Brain microvascular endothelial cell (primary cell): Measurements from ENCODE around the gene CHST12.

Experiments used
- DNase-seq: peaks from one replicate; pipeline ENCODE4 v3.0.0-alpha.2; 2020
- H3K27ac ChIP-seq: fragments of 250-450 bp; sonication (Bioruptor Pico); 2 replicates; pipeline ENCODE4 v1.5.1; 2020; ENCODE audit warnings: mild to moderate bottlenecking, moderate library complexity
- H3K27me3 ChIP-seq: fragments of 250-450 bp; sonication (Bioruptor Pico); replicated peaks from 2 replicates; pipeline ENCODE4 v1.5.1; 2020; ENCODE audit warnings: mild to moderate bottlenecking
- H3K36me3 ChIP-seq: fragments of 250-450 bp; sonication (Bioruptor Pico); replicated peaks from 2 replicates; pipeline ENCODE4 v1.5.1; 2020; ENCODE audit warnings: mild to moderate bottlenecking
- H3K4me3 ChIP-seq: 2 replicates; pipeline ENCODE4 v1.5.1; 2011; ENCODE audit warnings: low read depth, mild to moderate bottlenecking, control low read depth, low read length, moderate library complexity
- CTCF ChIP-seq: IDR thresholded peaks from 2 replicates; pipeline ENCODE4 v1.5.1; 2011; ENCODE audit warnings: low read depth, mild to moderate bottlenecking, moderate library complexity, low read length, control low read depth, inconsistent platforms; ENCODE audit errors: missing control alignments
- in situ Hi-C: cut with HindIII; loops from 2 replicates; pipeline ENCODE4 v1.10.0; 2017; ENCODE audit warnings: low sequenced_read_pairs, low pct_ligation_motif_present

CHST12 gene

DNA sequence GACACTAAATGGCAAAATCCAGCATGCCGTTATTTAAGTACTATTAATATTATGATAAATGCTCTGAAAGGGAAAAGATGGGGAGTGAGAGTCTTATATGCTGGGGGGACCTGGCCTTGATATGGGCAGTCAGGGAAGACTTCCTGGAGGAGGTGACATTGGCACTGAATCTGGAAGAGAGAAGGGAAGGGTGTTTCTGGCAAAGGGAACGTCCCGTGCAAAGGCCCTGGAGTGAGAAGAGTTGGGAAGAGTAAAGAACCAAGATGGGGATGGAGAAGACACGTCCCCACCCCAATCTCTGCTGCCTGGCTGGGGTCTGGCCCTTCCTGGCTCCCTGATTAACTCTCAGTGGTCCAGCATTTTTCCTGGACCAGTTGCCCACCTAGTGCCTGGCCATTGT lies 77.8 kb downstream of the CHST12 start:
- DNase-seq: no peak
- no peak overlapping the region for H3K4me3 ChIP-seq
- in situ Hi-C loops: no loop called here
- no peak for TF ChIP-seq CTCF
- H3K27ac ChIP-seq: no peak overlapping the region
- peaks cover 12% of the 10 kb centered on the region for H3K27me3 ChIP-seq
- no peaks in the 10 kb centered on the region for H3K36me3 ChIP-seq

DNA sequence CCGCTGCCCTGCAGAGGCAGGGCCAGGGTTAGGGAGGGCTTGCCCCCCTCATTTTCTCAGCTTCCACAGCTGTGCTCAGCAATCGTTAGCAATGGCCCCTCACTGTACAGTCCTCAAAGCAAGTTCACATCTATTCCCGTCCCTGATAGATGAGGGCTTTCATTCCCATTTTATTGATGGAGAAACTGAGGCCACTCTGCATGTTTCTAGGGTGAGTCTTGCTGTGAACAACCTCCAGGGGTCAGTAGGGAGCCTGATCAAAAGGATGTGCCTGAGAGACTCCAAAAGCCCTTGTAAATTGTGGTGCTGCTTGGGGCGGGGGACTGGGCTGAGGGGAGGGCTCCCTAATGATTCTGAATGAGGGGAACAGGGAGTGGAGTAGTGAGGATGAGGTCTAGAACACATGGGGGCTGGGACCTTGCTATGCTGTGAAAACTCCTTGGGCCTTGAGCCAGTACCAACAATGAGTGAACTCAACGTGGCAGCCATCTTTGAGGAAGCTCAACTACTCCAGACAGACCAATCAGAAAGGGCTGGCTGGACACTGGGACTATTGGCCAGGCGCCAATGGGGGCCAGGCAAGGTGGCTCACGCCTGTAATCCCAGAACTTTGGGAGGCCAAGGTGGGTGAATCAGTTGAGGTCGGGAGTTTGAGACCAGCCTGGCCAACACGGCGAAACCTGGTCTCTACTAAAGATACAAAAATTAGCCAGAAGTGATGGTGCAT lies 79.5 kb downstream of the CHST12 start:
- Histone ChIP-seq H3K27ac (no peak overlapping the region), H3K4me3 (no peak overlapping the region), H3K27me3 (peaks cover 12% of the 10 kb centered on the region), H3K36me3 (no peaks in the 10 kb centered on the region)
- no peak for TF ChIP-seq CTCF
- DNase-seq: no peak
- in situ Hi-C loops: no loop called here

- Histone ChIP-seq H3K4me3 (no peak overlapping the region), H3K27ac (no peak overlapping the region), H3K36me3 (no peaks in the 10 kb centered on the region), H3K27me3 (peaks cover 11% of the 10 kb centered on the region)
- no peak for DNase-seq
- no peak for TF ChIP-seq CTCF
- in situ Hi-C loops: no loop called here
Measured at GRCh38 chr7:2483494-2483893, 80.1 kb downstream of the CHST12 start.

DNA sequence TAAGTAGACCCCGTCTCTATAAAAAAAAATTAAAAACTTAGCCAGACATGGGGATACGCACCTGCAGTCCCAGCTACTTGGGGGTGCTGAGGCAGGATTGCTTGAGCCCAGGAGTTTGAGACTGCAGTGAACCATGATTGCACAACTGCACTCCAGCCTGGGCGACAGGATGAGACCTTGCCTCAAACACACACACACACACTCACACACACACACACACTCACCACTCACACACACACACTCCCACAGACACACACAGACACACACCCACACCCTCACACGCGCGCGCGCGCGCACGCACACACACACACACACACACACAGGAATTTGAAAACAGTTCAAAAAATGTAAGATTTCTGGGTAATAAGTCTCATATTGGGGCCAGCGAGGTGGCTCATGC lies 81.5 kb downstream of the CHST12 start:
- no peak for TF ChIP-seq CTCF
- no peak for DNase-seq
- Histone ChIP-seq H3K4me3 (no peak overlapping the region), H3K27ac (no peak overlapping the region), H3K27me3 (peaks cover 4% of the 10 kb centered on the region), H3K36me3 (no peaks in the 10 kb centered on the region)
- in situ Hi-C loops: no loop called here

DNA sequence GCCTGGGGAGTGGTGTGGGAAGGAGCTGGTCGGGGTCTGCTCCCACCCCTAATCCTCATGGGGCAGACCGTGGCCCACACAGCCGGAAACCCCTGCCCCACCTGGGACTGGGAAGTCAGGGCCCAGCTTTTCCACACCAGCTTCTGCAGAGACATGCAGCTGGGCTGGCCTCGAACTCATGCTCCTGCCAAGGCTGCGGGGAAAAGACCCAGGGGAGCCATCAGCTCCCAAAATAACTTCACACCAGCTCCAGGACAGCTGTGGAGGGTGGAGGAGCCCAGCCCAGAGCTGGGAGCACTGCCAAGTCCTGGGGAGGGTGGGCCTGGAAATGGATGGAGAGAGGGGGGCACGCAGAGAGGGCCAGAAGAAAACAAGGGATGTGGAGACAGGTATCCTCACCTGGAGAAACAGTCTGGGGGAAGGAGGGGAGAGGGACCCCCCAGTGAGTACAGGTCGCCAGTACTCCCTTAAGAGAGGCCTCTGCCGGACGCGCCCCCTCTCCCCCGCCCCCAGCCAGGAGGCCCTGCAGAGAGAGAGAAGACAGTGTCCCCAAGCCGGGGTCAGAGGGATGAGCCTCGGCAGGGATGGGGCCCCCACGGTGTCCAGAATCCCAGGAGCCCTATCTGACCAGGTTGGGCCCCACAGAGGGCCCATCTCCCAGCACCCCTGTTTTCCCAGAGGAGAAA lies 84.3 kb downstream of the CHST12 start:
- Histone ChIP-seq H3K36me3 (no peaks in the 10 kb centered on the region), H3K4me3 (no peak overlapping the region), H3K27ac (no peak overlapping the region), H3K27me3 (no peaks in the 10 kb centered on the region)
- TF ChIP-seq CTCF: no peak
- in situ Hi-C loops: no loop called here
- DNase-seq: no peak
